Osteoblast (primary cell): Measurements from ENCODE around the gene CYP2A7. TPM values are rescaled to one million over a fixed set of nuclear protein-coding genes. Genes with fewer than 3 reads are reported as not detected.
"Not testable (repeated sequence)": the region's sequence is repeated elsewhere in the genome, so short reads cannot be mapped to it uniquely, and the experiment has no call there.

ENCODE experiments used
- DNase-seq: peaks from one replicate; pipeline ENCODE4 v3.0.0; 2011; ENCODE audit warnings: low spot score, mixed read lengths; ENCODE audit not compliant: insufficient read length; ENCODE audit errors: missing footprints
- H2AFZ ChIP-seq: 2 replicates; pipeline ENCODE4 v1.6.0; 2011; ENCODE audit warnings: mild to moderate bottlenecking, low read length
- H3K27ac ChIP-seq: 2 replicates; pipeline ENCODE4 v1.5.1; 2011; ENCODE audit warnings: mild to moderate bottlenecking, low read depth, low read length, moderate library complexity
- H3K27me3 ChIP-seq: 2 replicates; pipeline ENCODE4 v1.6.0; 2012; ENCODE audit warnings: mild to moderate bottlenecking, control low read depth, inconsistent platforms, low read length, moderate library complexity; ENCODE audit not compliant: insufficient read depth
- H3K36me3 ChIP-seq: 2 replicates; pipeline ENCODE4 v1.5.1; 2011; ENCODE audit warnings: mild to moderate bottlenecking, low read length, control low read depth, moderate library complexity; ENCODE audit not compliant: insufficient read depth
- H3K4me1 ChIP-seq: 2 replicates; pipeline ENCODE4 v1.5.1; 2011; ENCODE audit warnings: mild to moderate bottlenecking, low read length, control low read depth, moderate library complexity; ENCODE audit not compliant: insufficient read depth
- H3K4me2 ChIP-seq: 2 replicates; pipeline ENCODE4 v1.6.0; 2011; ENCODE audit warnings: mild to moderate bottlenecking, low read length; ENCODE audit not compliant: insufficient read depth
- H3K4me3 ChIP-seq: fragments of 200-600 bp; sonication (generic); 3 replicates; pipeline ENCODE4 v1.5.1; 2012; ENCODE audit warnings: mild to moderate bottlenecking, low read length, inconsistent platforms; ENCODE audit not compliant: insufficient read depth
- H3K79me2 ChIP-seq: 2 replicates; pipeline ENCODE4 v1.6.0; 2012; ENCODE audit warnings: mild to moderate bottlenecking, low read length, control low read depth, inconsistent platforms; ENCODE audit not compliant: insufficient read depth
- H3K9me3 ChIP-seq: 2 replicates; pipeline ENCODE4 v1.5.1; 2011; ENCODE audit warnings: low read depth, low read length, control low read depth
- H4K20me1 ChIP-seq: 2 replicates; pipeline ENCODE4 v1.6.0; 2012; ENCODE audit warnings: mild to moderate bottlenecking, low read length, control low read depth; ENCODE audit not compliant: insufficient read depth
- total RNA-seq: library from RNA; depleted of rRNA; stranded (reverse); fragments of >200 nt; gene quantifications from 2 replicates; pipeline ENCODE4 v1.2.3, GENCODE V29; 2012

Gene CYP2A7
- total RNA-seq, 1 donor, result not detected

- H2AFZ ChIP-seq, H3K27ac ChIP-seq, H3K79me2 ChIP-seq, H3K4me3 ChIP-seq, H3K9me3 ChIP-seq, DNase-seq, H3K36me3 ChIP-seq, H4K20me1 ChIP-seq, H3K4me2 ChIP-seq, H3K27me3 ChIP-seq, H3K4me1 ChIP-seq: not testable (repeated sequence)
Measured at GRCh38 chr19:40825460-40826095, 56.5 kb downstream of the CYP2A7 start.

Other genes with a start within 250 kb of the CYP2A7 start
- gene NUMBL, start 191.6 kb downstream of the CYP2A7 start, total RNA-seq, result 26.8 and 27.7 TPM in 2 replicates
- 32.9 and 34.2 TPM in 2 replicates for gene COQ8B, start 165.3 kb downstream of the CYP2A7 start, total RNA-seq
- gene ITPKC, start 165.1 kb downstream of the CYP2A7 start, total RNA-seq, result 9.8 and 10.0 TPM in 2 replicates
- 1.1 and 1.5 TPM in 2 replicates for gene ACTMAP, start 131.8 kb downstream of the CYP2A7 start, total RNA-seq
- 20.6 and 32.1 TPM in 2 replicates for gene SNRPA, start 131.0 kb downstream of the CYP2A7 start, total RNA-seq
- gene MIA, start 106.7 kb downstream of the CYP2A7 start, total RNA-seq, result 0.72 TPM in 1 of 2 replicates, not detected in the other
- gene RAB4B, start 104.0 kb downstream of the CYP2A7 start, total RNA-seq, result 8.0 and 13.8 TPM in 2 replicates
- gene EGLN2, start 83.0 kb downstream of the CYP2A7 start, total RNA-seq, result 69.8 and 75.1 TPM in 2 replicates
- gene CYP2A6, start 31.8 kb downstream of the CYP2A7 start, total RNA-seq, result not detected in 2 replicates
- not detected in 2 replicates for gene CYP2B6, start 109.1 kb upstream of the CYP2A7 start, total RNA-seq
- gene CYP2A13, start 206.2 kb upstream of the CYP2A7 start, total RNA-seq, result not detected in 2 replicates
- gene CYP2F1, start 232.2 kb upstream of the CYP2A7 start, total RNA-seq, result not detected in 2 replicates